ENCODE data around the gene MTR.

Gene MTR

GRCh38 chr1:236952246-236953003, 157.3 kb downstream of the MTR start:
- Histone ChIP-seq H3K4me3 (ENCODE audit: extremely low read depth, insufficient read depth, low read length, poor library complexity, severe bottlenecking) (no peak overlapping the region), H3K27ac (ENCODE audit: low read depth, low read length, severe bottlenecking) (no peak overlapping the region), H3K4me1 (ENCODE audit: control insufficient read depth, insufficient read depth, low read length, poor library complexity, severe bottlenecking) (no peaks in the 10 kb centered on the region), H3K36me3 (ENCODE audit: control insufficient read depth, insufficient read depth, low read length) (no peaks in the 10 kb centered on the region), H3K9me3 (ENCODE audit: control insufficient read depth, low read length) (no peaks in the 10 kb centered on the region)
- WGBS, 2 experiments (ENCODE audit: insufficient coverage in 2 of 2): 65 to 73% methylated on average over 5 to 7 of the region's 9 CpGs

DNA sequence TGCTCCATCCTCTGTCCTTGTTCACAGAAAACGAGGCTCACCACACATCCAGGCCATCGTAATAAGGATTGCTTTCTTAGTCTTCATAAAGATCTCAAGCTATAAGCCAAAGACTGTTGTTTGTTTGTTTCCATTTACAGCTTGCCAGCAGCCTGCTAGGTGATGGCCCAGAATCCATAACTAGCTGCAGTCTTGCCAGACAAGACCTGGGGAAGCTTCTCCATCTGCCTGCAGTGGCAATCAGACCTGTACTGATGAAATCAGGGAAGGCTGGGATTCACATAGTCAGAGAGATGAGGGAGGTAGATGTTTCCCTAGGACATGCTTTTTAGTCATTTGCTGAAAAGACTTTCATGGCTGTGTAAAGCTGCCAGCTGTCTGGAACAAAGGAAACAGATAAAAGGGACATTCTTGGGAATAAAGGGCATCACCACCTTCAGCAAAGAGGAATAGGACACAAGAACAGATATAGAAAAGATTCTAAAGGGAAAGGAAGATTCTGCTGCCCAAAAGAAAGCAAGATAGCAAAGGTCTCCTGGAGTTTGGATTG, 158.1 kb downstream of the MTR start:
- no peak overlapping the region for H3K4me3 ChIP-seq (ENCODE audit: extremely low read depth, insufficient read depth, low read length, poor library complexity, severe bottlenecking)
- no peaks in the 10 kb centered on the region for H3K36me3 ChIP-seq (ENCODE audit: control insufficient read depth, insufficient read depth, low read length)
- no peaks in the 10 kb centered on the region for H3K4me1 ChIP-seq (ENCODE audit: control insufficient read depth, insufficient read depth, low read length, poor library complexity, severe bottlenecking)
- WGBS, 2 experiments (ENCODE audit: insufficient coverage in 2 of 2): 71 to 86% methylated on average over 1 to 2 of the region's 2 CpGs
- no peaks in the 10 kb centered on the region for H3K9me3 ChIP-seq (ENCODE audit: control insufficient read depth, low read length)
- H3K27ac ChIP-seq (ENCODE audit: low read depth, low read length, severe bottlenecking): no peak overlapping the region

Data from mesodermal cell (in vitro differentiated cells).